IPS-15b (cell line): ENCODE data around the gene AMER3.

Experiments
- H3K27me3 ChIP-seq: one replicate; pipeline ENCODE4 v1.6.1; 2013; ENCODE audit warnings: low read length; ENCODE audit not compliant: control insufficient read depth, insufficient read depth
- H3K36me3 ChIP-seq: one replicate; pipeline ENCODE4 v1.6.1; 2013; ENCODE audit warnings: low read length; ENCODE audit not compliant: control insufficient read depth, insufficient read depth
- H3K4me1 ChIP-seq: one replicate; pipeline ENCODE4 v1.6.1; 2013; ENCODE audit warnings: mild to moderate bottlenecking, low read length; ENCODE audit not compliant: control insufficient read depth, insufficient read depth
- H3K4me3 ChIP-seq: one replicate; pipeline ENCODE4 v1.5.1; 2013; ENCODE audit warnings: low read depth, low read length
- H3K9ac ChIP-seq: one replicate; pipeline ENCODE4 v1.6.1; 2013; ENCODE audit warnings: low read depth, mild to moderate bottlenecking, low read length
- H3K9me3 ChIP-seq: one replicate; pipeline ENCODE4 v1.6.1; 2013; ENCODE audit warnings: mild to moderate bottlenecking, low read length; ENCODE audit not compliant: control insufficient read depth, insufficient read depth

Gene AMER3

DNA sequence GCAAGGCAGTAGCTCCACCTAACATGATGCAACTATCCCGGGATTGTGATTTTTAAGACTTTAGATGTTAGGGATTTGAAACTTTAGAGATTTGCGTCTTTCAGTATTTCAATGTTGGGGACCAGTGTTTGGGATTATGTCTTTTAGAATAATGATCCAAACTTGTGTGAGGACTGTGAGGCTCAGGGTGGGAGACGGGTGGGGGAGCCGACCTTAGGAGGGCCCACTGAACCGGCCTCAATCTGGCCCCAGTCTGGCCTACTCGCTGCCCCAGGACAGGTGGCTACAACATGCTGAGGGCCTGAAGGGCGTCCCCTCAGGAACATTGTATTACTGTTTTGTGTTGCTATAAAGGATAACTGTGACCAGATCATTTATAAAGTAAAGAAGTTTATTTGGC lies 10.7 kb downstream of the AMER3 start:
- H3K36me3 ChIP-seq = no peaks in the 10 kb centered on the region

DNA sequence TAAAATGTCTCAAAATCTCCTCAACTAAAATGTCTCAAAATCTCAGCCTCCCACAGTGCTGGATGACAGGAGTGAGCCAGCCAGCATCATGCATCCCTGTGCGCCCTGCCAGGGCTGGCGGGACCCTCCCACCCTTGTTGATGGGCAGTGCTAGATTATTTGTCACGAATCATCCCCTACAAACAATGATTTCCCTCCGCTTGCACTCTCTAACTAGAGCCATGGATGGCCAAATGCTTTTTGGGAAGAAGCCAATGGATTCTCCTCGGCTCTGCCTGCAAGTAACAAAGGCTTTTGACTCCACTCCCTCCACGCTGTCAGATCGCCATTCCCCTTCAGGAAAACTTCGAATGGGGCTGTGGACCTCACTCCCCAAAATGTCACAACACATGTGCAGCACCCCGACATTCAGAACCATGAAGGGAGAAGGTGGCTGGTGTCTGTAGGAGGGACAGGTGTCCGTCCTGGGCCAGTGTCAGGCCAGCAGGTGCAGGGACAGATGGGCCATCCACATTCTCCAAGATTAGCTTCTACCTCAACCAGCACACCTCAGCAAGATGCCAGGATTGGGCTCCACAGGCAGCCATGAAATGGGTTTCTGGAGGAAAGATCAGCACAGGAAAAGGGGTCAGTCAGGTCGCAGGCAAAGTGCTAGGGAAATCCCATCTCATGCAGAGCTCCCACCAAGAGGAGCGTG lies 11.5 kb downstream of the AMER3 start:
- peaks cover 2% of the 10 kb centered on the region for H3K4me1 ChIP-seq
- no peaks in the 10 kb centered on the region for H3K36me3 ChIP-seq
- H3K27me3 ChIP-seq = no peaks in the 10 kb centered on the region
- H3K9me3 ChIP-seq = no peaks in the 10 kb centered on the region
- H3K4me3 ChIP-seq = no peak overlapping the region
- H3K9ac ChIP-seq = no peak overlapping the region

More for the DNA sequence above, 10.7 kb downstream of the AMER3 start:
- Histone ChIP-seq H3K9ac (no peak overlapping the region), H3K4me1 (no peaks in the 10 kb centered on the region), H3K9me3 (no peaks in the 10 kb centered on the region), H3K4me3 (no peak overlapping the region), H3K27me3 (no peaks in the 10 kb centered on the region)

DNA sequence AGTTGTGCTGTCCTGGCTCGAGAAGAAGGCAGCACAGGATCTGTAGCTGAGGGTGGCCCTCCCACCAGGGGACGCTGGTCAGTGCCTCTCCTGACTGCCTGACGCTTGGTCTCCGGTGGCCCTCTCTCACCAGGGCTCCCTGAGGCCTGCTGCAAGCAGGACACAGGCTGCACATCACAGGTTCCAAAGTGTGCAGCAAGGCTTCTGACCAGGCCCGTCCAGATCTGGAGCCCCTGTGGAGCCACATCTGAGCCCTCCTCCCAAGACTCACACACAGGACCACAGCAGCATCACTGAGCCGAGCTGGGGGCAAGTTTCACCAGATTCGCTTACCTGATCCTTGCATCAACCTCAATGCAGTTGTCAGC lies 12.1 kb downstream of the AMER3 start:
- no peak overlapping the region for H3K9ac ChIP-seq
- H3K4me1 ChIP-seq = peaks cover 2% of the 10 kb centered on the region
- H3K9me3 ChIP-seq = no peaks in the 10 kb centered on the region
- H3K36me3 ChIP-seq = no peaks in the 10 kb centered on the region
- no peaks in the 10 kb centered on the region for H3K27me3 ChIP-seq
- H3K4me3 ChIP-seq = no peak overlapping the region

DNA sequence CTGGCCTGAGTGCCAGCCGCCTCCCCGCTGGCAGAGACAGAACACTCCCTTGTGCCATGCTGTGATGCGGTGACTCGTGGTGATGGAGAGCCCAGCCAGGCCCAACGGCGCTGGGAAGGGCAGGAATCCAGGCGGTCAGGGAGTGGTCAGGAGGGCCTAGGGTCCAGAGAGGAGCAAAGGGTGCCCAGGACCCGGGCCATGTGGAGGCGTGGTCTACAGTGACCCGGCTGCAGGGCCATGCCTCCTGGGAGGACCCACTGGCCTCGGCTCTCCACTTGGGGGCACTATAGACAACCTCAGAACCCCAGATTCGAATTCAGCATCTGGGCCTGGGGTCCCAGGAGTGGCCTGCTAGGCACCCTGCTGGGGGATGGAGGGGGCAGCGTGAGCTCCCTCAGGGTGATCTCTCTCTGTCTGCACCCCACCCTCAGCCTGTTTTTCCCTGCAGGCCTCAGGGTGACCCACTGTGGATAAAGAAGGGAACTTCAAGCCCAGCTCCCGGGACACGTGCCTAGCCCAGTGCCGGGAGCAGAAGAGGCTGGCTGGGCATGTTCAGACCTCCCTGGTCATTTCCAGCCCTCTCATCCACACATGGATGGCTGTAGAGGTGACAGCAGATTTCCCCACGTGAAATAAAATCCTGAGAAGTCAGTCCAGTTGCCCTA lies 13.0 kb downstream of the AMER3 start:
- Histone ChIP-seq H3K9me3 (no peaks in the 10 kb centered on the region), H3K27me3 (no peaks in the 10 kb centered on the region), H3K4me1 (peaks cover 2% of the 10 kb centered on the region), H3K4me3 (no peak overlapping the region), H3K9ac (no peak overlapping the region), H3K36me3 (no peaks in the 10 kb centered on the region)

DNA sequence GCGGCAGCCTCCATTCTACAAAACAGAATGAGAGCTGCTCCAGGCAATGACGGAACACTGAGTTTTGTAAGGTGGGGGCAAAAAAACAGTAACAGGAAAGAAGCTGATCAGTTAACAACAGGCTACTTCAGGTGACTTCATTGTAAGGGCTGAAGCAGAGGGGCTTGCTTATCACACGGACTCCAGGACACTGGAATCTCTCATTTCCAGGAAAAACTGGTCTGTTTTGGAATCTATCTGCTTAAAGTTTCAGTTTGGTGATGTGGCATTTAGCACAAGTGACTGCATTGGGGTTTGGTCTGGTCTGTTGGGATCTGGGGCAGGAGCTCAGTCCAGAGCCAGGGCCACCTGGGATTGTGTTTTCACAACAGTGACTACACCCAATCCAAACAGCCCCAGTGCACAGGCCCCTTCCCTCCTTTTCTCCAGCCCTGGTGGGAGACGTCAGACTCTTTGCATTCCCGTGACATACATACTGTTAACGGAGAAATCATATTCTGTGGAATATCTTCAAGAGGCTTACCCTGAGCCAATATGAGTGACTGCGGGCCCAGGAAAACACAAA lies 14.1 kb downstream of the AMER3 start:
- no peaks in the 10 kb centered on the region for H3K27me3 ChIP-seq
- no peak overlapping the region for H3K4me3 ChIP-seq
- H3K36me3 ChIP-seq = no peaks in the 10 kb centered on the region
- no peak overlapping the region for H3K9ac ChIP-seq
- no peaks in the 10 kb centered on the region for H3K9me3 ChIP-seq
- peaks cover 2% of the 10 kb centered on the region for H3K4me1 ChIP-seq

DNA sequence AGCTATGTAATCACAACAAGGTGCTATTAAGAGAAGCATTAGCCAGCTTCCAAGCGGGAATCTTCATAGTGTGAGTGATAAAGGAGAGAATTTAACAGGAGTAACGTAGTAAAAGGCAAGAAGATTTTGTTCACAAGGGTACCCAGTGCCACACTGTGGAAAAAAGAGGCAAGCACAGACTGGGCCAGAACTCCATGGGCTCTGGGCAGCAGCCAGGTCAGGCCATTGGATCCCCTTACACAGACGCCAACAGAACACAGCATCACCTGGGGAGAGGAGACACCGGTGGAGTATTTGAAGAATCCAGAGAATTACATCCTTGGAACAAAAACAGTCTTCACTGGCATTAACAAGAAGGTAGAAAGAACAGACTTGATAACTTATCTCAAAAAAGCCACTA lies 21.2 kb downstream of the AMER3 start:
- H3K9ac ChIP-seq = no peak overlapping the region
- H3K4me3 ChIP-seq = no peak overlapping the region
- no peaks in the 10 kb centered on the region for H3K36me3 ChIP-seq
- no peaks in the 10 kb centered on the region for H3K9me3 ChIP-seq
- no peaks in the 10 kb centered on the region for H3K4me1 ChIP-seq
- H3K27me3 ChIP-seq = no peaks in the 10 kb centered on the region

DNA sequence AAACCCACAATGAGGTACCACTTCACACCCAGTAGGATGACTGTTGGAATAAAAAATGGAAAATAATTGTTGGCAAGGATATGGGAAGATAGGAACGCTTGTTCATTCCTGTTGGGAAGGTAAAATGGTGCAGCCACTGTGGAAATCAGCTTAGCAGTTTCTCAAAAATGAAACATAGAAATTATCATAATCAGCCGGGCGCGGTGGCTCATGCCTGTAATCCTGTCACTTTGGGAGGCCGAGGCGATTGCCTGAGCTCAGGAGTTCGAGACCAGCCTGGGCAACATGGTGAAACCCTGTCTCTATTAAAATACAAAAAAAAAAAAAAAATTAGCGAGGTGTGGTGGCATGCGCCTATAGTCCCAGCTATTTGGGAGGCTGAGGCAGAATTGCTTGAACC lies 23.4 kb downstream of the AMER3 start:
- no peak overlapping the region for H3K9ac ChIP-seq
- no peaks in the 10 kb centered on the region for H3K9me3 ChIP-seq
- H3K27me3 ChIP-seq = no peaks in the 10 kb centered on the region

DNA sequence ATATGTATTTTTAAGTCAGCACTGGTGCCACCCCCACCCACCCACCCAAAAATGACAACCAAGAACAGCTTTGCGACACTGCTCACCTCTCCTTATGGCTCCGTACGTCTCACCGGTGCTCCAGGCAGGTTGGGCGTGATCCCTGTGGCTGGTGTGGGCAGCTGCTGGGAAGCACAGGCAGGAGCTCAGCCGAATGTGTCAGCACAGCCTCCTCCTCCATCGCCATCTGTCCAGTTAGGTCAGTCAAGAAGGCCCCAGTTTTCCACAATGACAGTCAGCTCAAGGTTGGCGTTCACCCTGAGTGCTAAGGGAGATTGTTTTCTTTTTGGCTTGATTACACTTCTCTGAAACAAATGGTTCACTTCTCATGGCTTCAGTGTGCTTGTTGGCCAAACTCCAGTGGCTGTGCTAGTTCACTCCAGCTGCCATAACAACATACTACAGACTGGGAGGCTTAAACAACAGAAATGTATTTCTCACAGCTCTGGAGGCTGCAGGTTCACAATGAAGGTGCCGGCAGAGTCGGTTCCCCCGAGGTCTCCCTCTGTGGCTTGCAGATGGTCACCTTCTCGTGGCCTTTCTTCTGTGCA lies 30.2 kb downstream of the AMER3 start:
- H3K36me3 ChIP-seq = no peaks in the 10 kb centered on the region
- H3K4me3 ChIP-seq = no peak overlapping the region
- no peak overlapping the region for H3K9ac ChIP-seq
- no peaks in the 10 kb centered on the region for H3K9me3 ChIP-seq
- H3K27me3 ChIP-seq = no peaks in the 10 kb centered on the region
- H3K4me1 ChIP-seq = no peaks in the 10 kb centered on the region

More for the DNA sequence above, 23.4 kb downstream of the AMER3 start:
- Histone ChIP-seq H3K4me3 (no peak overlapping the region), H3K4me1 (no peaks in the 10 kb centered on the region), H3K36me3 (no peaks in the 10 kb centered on the region)

DNA sequence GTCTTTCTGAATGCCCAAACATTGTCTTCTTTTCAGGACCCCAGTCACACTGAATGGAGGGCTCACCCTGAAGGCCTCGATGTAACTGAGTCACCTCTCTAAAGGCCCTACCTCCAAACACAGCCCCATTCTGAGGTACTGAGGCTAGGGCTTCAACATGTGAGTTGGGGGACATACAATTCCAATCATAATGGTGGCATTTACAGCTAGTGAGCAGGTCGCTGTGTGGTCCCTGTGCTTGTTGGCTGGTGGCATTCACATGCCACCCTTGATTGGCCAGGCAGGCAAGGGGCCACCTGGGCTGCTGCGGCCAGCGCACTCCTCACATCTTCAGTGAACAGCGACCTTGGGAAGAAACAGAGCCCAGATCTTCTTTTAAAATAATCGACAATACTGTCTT lies 30.7 kb downstream of the AMER3 start:
- no peaks in the 10 kb centered on the region for H3K9me3 ChIP-seq
- no peaks in the 10 kb centered on the region for H3K27me3 ChIP-seq
- no peak overlapping the region for H3K4me3 ChIP-seq
- H3K4me1 ChIP-seq = no peaks in the 10 kb centered on the region
- no peak overlapping the region for H3K9ac ChIP-seq
- H3K36me3 ChIP-seq = no peaks in the 10 kb centered on the region

DNA sequence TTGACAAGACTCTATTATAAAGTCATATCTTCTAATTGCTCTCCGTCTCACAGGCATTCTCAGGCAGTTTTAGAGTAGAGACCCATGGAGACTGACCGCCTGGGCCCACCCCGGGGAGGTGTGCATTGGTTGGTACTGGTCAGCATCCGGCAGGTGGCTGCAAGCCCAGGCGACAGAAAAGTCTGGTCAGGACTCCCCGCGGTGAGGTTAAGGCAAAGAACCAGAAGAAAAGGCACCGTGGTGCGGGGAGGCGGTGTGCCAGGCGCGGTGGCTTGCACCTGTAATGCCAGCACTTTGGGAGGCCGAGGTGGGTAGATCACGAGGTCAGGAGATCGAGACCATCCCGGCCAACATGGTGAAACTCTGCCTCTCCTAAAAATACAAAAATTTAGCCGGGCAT lies 32.5 kb downstream of the AMER3 start:
- Histone ChIP-seq H3K27me3 (no peaks in the 10 kb centered on the region), H3K9me3 (no peaks in the 10 kb centered on the region), H3K36me3 (no peaks in the 10 kb centered on the region), H3K9ac (no peak overlapping the region), H3K4me3 (no peak overlapping the region), H3K4me1 (no peaks in the 10 kb centered on the region)

DNA sequence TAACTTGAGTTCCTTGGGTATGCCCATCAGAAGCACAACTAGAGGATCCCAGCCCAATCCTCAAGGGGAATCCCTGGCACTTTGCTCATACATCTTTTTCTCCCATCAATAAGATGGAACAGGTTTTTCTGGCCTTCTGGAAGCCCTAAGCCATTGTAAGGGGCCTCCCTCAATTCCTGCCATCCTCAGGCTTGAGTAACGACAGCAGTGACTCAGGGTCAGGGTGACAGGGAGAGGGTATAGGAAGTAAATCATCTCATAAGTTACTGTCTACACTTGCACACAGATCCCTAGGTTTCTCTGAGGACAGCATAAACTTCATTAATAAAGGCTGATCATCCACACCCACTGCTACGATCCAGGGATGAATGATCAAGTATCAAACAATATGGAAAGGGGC lies 35.0 kb downstream of the AMER3 start:
- Histone ChIP-seq H3K36me3 (no peaks in the 10 kb centered on the region), H3K9me3 (no peaks in the 10 kb centered on the region), H3K4me3 (no peak overlapping the region), H3K9ac (no peak overlapping the region), H3K27me3 (no peaks in the 10 kb centered on the region), H3K4me1 (no peaks in the 10 kb centered on the region)
